ENCODE measurements around the gene STOM. TPM values are rescaled to one million over a fixed set of nuclear protein-coding genes. Genes with fewer than 3 reads are reported as not detected.
"Not testable (repeated sequence)": the region's sequence is repeated elsewhere in the genome, so short reads cannot be mapped to it uniquely, and the experiment has no call there.

STOM gene, protein sequence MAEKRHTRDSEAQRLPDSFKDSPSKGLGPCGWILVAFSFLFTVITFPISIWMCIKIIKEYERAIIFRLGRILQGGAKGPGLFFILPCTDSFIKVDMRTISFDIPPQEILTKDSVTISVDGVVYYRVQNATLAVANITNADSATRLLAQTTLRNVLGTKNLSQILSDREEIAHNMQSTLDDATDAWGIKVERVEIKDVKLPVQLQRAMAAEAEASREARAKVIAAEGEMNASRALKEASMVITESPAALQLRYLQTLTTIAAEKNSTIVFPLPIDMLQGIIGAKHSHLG
- 65.5 TPM for total RNA-seq

DNA sequence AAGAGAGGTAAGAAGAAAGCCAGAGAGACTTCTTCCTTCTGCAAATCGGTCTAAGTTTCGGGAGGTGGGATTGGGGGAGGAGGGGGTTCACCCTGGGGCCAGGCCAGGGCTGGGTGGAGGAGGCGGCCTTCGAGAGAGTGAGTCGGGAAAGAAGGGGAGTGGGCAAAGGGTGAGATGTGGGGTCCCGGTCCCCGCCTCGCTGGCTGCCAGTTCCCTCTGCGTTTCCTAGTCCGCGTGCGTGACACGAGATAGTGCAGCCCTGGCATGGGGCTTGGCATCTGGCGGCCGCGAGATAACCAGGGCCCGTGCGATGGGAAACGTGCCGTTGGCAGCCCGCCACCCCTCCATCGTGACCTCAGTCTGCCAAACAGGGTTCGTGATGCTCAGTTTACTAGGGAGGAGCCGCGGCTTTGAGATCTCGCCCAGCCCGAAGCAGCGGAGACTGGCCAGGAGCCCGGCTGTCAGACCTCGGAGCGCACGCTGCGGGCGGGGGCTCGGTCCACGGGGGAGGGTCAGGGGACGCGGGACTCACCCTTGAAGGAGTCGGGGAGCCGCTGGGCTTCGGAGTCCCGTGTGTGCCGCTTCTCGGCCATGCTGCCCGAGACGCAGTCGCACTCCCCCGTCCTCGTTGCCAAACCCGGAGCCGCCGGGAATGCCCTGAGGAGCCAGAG is at the start of gene STOM:
Gene STOM (minus strand): TSS at position 656 of the 671 bp plus-strand sequence. CDS start 63 bp downstream, at position 593.
- ATAC-seq, result peak; percentile 68

DNA sequence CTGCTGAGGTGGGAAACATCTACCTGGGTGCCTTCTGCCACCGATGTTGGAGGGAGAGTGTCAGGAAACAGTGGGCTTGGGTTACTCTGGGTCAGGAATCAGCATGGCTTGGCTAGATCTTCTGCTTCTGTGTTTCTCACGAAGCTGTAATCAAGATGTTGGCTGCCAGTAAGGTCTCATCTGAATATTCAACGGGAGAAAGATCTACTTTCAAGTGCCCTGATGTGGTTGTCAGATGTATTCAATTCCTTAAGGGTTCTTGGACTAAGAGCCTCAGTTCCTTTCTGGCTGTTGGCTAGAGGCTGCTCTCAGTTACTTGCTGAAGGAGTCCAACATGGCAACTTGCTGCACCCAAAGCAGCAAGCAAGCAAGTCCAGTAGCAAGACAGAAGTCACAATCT is 41.9 kb upstream of the STOM start:
- ATAC-seq, result no peak

DNA sequence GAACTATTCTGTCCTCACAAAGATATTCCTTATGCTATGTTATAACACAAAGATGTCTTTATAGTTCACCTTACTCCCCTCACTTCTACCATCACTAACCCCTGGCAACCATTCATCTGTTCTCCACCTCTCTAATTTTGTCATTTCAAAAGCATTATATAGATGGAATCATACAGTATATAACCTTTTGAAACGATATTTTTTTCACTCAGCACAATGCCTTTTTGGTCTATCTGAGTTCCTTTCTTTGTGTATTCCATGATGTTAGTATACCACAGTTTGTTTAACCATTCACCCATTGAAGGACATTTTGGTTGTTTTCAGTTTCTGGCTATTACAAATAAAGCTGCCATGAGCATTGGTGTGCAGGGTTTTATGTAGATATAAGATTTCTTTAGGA is 35.8 kb upstream of the STOM start:
- no peak for ATAC-seq

DNA sequence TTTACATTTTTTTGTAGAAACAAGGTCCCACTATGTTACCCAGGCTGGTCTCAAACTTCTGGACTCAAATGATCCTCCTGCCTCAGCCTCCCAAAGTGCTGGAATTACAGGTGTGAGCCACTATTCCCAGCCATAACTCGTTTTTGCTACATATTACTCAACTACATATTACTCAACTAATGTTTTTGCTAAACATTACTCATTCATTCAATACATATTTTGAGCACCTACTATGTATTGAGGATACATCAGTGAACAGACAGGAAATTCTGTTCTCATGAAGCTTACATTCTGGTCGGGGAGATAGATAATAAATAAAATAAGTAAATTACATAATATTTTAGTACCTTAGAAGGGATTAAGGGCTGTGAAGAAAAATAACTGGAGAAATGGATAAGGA is 34.9 kb upstream of the STOM start:
- no peak for ATAC-seq

DNA sequence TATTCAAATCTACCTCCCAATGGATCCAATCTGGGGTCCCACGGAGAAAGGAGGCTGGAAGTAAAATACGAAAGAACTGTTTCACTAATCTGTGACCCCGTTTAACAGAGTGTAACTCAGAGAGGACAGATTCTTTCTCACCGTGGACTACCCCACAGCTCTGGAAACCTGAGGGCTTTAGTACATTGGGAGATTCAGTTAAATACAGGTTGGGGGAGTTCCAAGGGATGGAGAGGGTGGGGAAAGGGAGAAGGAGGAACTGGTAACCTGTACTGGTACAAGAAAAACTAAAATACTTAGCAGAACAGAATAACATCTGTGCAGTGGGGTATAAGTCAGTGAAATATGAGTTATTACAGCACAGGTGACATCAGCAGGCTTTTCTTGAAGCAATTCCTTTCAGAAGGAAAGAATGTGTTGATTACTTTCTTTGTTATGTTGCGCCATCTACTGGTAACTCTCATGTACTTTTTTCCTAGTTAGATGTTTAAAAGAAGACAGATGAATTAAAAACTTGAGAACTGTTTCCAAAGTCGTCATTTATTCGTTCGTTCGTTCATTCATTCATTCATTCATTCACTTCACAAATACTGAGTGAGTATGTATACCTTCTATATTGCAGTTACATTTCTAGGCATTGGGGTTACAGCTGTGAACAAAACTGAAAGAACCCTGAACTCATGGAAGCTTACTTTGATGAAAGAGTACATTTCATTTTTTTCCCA is 30.0 kb upstream of the STOM start:
- peak; percentile 58 for ATAC-seq

DNA sequence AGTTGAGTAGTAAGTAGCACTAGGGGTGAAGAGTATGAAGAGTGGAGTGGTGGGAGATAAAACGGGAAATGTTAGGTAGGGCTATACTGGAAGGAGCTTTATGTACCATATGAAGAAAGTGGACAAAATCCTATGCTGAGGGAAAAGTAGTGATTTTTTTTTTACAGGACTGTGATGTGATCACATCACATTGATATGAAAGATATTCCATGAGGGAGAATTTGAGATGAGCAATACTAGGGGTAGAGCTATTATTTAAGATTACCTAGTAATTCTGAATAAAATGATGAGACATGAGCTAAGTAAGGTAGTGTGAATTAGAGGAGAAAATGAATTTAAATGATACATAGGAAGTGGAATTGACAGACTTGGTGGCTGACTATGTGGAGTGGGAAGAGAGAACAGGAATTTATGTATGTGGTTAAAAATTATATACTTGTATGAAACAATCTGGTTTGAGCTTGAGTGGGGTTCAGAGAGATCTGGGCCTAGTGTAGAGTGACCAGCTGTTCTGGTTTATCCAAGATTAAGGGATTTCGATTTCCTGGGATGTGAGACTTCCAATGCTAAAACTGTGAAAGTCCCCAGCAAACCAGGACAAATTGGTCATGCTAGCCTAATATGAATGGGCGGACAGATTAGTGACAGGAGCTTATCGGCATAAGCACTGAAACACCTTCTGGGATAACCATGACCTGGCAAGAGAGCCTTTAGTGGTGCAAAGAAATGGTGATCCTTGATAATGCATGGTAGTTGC is 29.3 kb upstream of the STOM start:
- ATAC-seq, result no peak

DNA sequence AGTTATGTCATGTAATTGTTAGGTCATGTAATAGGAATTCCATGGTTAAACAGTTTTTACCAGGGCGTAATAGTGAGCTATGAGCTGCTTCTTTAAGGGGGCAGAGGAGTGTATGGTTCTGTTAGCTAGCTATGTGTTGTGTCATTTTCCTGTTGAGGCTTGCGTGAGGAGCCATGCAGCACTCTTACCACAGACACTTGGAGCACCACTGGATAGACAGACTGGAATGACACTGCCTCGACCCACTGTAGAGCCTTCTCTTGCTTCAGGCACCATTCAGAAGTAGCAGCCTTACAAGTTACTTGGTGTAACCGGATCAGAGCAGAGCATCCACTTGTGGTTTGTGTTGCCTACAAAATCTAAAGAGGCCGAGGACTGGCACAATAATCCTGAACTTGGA is 28.3 kb upstream of the STOM start:
- ATAC-seq, result peak; percentile 97

DNA sequence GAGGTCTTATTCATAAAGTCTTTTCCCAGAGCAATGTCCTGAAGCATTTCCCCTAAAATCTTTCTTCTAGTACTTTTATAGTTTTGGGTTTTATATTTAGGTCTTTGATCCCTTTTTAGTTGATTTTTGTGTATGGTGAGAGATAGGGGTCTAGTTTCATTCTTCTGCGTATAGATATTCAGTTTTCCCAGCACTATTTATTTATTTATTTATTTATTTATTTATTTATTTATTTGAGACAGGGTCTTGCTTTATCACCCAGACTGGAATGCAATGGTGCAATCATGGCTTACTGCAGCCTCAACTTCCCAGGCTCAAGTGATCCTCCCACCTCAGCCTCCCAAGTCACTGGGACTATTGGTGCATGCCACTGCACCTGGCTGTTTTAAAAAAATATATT is 27.2 kb upstream of the STOM start:
- ATAC-seq, result not testable (repeated sequence)

DNA sequence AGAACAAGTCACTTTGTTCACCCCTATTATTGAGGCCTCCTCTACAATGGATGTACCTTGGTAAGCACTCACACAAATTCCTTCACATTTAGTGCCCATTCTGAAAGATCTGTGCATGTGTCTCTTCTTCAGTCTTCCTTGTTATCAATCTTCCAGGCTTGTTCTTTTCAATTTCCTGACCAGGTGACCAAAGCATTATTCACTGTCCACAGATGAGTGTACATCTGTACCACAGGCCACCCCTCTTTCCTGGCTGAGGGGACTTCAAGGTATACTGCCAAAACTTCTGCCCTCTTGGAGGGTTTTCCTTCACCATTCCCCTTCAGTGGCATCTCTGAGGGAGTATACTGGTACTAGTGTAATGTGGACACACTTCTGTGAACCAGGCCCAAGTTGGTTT is 25.5 kb upstream of the STOM start:
- no peak for ATAC-seq

DNA sequence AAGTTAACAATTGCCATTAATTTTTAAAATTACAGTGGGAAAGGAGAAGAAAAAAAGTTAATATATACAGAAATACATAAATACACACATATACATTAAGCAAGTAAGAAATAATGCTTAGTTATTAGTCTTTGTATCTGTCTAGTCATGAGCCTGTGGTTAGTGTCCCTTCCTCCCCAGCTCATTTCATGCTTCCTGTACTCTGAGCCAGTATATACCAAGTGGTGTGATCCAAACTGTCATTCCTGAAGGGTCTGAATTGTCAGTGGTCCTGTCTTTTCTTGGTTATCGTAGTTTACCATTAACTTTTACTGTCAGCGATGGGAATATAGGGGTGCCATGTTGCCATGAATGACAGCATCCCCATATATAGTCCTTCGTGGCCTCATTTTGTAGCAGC is 24.2 kb upstream of the STOM start:
- no peak for ATAC-seq

DNA sequence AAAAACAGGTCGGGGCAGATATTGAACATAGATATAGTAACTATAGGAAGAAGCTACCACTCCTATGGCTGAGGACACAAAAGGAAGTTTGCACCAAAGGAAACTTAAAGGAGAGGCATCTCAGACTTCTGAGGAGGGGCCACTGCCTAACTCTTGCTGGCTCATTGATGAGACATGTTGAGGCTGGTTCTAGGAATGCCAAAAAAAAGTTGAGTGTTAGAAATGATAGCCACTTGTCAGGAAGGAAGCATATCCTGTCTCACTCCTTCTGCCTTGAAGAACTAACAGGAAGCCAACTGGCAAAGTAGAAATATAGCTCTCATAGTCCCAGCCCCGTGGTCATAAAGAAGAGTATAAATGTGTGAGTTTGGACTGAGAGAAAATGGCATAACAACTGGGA is 23.3 kb upstream of the STOM start:
- peak; percentile 80 for ATAC-seq

DNA sequence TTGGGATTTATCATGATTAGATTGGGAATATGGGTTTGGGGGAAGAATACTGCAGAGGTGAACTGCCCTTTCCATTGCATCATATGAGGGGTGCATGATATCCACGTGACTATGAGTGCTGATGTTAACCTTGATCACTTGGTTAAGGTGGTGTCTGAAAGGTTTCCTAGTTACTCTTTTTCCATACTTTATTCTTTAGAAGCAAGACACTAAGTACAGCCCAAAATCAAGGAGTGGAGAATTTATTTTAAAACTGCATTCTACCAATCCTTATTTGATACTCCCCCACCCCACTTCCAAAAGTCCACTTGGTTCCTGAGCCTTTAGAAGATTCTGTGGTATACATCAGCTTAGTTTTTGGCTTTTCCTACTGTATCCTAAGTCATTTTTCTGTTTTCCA is 20.3 kb upstream of the STOM start:
- ATAC-seq, result no peak

DNA sequence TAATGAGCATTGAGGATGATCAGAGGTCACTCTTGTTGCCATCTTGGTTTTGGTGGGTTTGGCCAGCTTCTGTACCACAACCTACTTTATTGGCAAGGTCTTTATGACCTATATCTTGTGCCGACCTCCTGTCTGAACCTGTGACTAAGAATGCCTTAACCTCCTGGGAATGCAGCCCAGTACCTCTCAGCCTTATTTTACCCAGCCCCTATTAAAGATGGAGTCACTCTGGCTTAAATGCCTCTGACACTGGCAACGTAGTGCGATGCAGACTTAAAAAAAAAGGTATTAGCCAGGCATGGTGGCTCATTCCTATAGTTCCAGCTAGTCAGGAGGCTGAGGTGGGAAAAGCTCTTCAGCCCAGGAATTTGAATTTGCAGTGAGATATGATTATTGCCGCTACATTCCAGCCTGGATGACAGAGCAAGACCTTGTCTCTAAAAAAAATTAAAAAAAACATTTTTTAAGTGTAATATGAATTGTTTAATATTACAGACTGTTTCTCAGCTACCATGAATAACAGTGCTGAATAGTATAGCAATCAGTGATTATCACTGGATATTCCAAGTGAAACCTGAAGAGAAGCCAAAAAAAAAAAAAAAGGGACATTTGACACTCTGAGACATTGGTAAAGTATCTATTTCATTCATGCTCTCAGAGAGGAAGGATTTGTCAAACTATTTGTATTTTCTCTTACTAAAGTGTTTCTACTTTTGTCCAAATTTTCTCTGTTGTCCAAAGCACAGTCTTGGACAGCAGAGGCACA is 18.3 kb upstream of the STOM start:
- no peak for ATAC-seq

DNA sequence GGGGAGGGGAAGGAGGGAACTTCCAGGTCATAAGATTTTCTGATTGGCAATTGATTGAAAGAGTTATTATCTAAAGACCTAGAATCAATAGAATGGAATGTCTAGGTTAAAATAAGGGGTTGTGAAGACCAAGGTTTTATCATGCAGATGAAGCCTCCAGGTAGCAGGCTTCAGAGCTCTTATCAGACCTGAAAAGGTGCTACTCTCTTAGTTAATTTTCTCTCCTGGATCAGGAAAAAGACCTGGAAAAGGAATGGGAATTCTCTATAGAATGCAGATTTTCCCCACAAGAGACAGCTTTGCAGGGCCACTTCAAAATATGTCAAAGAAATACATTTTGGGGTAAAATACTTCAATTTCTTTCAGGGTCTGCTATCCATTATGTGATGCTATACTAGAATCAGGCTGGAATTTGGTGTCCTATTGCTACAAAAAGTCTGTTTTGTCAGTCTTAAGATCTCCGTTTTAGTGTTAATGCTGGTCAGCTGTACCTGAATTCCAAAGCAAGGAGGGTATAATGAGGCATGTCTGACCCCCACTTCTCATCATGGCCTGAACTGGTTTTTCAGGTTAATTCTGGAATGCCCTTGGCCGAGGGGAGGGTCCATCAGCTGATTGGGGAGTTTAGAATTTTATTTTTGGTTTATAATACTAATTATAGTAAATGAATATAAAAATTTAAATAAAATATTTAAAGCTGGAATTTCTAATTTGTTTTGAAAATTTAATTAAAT is 16.6 kb upstream of the STOM start:
- no peak for ATAC-seq

DNA sequence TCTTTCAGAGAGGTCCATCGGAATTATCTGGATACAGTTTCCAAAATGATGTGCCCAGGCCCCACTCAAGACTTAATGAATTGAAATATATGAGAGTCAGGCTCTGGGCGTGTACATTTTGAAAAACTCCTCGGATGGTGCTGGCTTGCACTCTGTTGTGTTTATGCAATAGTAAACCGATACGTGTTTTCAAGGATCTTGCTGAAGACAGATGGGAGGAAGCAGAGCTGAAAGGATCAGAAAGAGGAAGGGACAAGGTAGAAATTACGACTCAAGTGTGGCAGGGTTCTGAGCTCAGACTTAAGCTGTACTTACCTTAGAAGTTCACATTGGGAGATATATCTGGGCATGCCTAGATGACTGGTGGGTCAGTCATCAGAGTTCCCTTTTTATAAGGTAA is 13.7 kb upstream of the STOM start:
- no peak for ATAC-seq

DNA sequence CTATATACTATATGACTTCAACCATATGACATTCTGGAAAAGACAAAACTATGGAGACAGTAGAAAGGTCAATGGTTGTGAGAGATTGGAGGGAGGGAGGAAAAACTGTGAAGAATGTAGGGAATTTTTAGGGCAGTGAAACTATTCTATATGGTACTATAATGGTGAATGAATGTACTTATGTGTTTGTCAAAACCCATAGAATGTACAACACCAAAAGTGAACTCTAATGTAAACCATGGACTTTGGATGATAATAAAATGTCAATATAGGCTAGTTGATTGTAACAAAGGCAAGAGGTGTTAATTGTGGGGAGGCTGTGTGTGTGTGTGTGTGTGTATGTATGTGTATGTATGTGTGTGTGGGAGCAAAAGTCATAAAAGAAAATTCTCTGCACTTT is 10.8 kb upstream of the STOM start:
- ATAC-seq, result no peak

DNA sequence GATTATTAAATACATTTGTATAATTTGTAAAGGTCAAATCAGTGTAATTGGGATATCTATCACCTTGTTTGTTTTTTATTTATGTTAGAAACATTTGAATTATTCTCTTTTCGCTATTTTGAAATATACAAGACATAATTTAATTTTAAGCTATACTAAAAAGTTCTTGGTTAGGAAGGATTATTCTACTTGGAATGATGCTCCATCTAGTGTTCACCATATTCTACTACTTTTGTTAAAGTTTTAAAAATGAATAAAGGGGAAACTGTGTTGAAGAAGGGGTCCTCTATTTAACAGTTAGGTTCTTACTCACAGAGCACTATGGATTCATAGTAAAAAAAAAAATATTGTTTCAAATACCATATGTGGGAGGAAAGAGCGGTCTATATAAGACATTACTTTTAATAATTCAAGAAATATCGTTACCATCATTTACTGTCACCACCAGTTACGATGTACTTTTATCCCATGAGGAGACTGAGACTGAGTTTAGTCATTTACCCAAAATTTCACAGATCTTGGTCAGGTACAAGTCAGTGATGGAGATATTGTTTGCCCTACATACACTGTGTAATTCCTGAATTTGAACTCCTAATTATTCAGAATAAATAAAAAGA is 6.3 kb upstream of the STOM start:
- ATAC-seq, result no peak

DNA sequence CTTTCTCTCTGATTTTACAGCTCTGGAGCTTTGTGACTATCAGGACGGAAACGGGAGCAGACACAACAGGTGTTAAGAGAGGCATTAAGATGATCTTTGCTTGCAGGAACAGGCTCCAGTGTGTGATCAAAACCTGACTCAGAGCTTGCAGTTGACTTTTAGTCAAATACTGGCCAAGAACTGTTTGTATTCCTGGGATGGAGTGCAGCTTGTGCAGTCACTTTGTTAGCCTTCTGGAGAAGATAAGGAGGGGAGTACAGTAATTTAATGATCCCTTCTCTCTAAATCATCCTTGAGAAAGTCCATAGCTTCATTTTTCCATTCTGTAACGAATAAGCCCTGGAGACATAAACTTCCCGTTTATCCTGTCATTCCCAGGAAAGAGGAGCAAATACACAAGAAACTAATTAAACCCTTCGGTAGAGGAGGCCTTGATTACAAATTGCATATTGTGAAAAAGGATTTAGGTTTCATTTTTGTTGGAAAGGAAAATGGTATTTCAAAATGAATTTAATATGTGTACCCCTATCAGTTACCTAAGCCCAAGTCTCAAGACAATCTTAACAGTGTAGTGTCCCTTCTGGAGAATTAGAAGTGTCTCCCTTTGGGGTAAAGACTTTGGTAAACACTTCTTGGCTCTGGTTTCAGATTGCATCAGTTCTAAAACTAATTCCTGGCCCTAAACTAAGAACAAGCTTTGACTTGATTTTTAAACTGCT is 3.1 kb upstream of the STOM start:
- ATAC-seq, result peak; percentile 67

DNA sequence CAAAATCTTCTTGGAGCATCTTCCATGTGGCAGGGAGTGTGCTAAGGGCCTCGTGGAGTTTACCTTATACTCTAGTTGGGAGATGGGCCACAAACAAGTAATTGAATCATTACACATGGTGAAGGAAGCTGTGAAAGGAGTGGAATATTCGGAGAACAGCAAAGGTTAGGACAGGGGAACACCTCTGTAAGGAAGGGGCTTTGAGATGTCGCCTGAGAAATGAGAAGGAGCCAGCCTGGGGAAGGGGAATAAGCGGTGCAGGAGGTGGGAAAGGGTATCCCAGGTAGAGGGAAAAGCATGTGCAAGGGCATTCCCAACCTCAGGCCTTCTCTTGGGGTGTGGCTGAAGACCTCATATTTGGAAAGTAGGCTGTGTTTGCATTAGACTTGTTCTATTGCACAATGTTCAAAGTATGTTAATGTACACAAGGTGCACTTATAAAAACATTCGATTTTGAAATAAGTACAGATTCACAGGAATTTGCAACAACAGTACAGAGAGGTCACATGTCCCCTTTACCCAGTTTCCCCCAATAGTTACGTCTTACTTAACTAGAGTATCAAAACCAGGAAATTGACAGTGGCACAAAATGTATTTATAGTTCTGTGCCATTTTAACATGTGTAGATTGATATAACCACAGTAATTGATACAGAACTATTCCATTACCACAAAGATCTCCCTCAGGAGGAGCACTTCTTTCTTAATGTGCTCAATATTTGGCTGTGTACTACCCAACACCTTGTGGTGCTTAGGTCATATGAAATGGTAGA is 2.4 kb upstream of the STOM start:
- ATAC-seq, result peak; percentile 45

Measured in esophagus mucosa (tissue), 1 donor.